Activated CD4-positive, alpha-beta T cell treated with anti-CD3 and anti-CD28 coated beads, Interleukin-10, Interleukin-2, amounts not matched to agents 100 ng/mL and 50 ng/mL, durations not matched to agents 16 hours and 8 hours (primary cell): ENCODE data around the gene GRAMD2A.

ENCODE experiments used
- DNase-seq: peaks from one replicate; pipeline ENCODE4 v3.0.0-alpha.2; 2020

The GRAMD2A gene

DNA sequence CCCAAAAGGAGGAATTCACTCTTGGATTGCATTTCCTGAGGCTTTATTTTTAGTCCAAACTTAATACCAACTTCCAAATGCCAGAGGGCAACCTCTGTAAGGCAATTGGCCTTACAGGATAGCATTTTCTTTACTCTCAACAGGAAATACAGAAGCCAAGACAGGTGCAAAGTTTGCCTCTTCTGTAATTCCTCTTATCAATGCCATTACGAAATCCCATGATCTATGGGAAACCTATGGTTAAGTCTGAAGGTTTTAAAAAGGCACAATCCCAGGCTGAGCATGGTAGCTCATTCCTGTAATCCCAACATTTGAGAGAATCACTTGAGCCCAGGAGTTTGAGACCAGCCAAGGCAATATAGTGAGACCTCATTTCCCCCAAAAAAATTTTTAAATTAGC lies 18.5 kb upstream of the GRAMD2A start:
- DNase-seq: no peak

DNA sequence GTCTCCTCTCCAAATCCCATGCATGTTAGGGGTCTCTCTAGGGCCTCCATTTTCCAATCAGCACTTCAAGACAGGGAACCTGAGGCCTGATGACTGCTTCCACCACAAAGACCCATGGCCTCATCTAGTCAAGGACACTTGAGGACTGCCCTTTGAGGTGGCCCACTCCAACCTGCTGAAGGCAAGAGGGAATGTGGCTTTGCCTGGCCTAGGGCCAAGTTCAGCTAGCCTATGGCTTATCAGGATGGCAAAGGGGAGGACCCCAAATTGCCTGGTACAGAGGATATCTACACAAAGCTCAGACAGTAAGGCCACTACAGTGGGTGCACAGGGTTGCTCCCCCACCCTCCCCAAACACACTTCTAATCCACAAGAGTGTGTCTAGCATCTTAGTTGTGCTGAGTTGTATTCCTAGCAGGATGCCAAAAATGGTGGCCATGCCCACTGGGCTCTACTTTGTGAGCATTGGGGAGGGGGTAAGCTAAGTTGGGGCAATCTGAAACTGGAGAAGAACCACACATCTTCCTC lies 10.0 kb upstream of the GRAMD2A start:
- DNase-seq: no peak

DNA sequence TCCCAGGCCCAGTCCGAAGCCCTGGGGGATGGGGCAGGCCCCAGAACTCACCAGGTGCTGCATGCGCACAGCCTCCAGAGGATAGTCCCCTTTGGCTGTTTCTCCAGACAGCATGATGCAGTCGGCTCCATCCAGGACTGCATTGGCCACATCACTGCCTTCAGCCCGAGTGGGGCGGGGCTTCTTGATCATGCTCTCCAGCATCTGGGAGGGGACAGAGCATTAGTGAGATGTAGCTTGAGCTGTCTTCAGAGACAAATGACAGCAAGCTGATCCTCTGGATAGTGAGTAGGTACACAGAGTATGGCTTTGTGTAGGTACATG lies 9.1 kb upstream of the GRAMD2A start:
- no peak for DNase-seq

DNA sequence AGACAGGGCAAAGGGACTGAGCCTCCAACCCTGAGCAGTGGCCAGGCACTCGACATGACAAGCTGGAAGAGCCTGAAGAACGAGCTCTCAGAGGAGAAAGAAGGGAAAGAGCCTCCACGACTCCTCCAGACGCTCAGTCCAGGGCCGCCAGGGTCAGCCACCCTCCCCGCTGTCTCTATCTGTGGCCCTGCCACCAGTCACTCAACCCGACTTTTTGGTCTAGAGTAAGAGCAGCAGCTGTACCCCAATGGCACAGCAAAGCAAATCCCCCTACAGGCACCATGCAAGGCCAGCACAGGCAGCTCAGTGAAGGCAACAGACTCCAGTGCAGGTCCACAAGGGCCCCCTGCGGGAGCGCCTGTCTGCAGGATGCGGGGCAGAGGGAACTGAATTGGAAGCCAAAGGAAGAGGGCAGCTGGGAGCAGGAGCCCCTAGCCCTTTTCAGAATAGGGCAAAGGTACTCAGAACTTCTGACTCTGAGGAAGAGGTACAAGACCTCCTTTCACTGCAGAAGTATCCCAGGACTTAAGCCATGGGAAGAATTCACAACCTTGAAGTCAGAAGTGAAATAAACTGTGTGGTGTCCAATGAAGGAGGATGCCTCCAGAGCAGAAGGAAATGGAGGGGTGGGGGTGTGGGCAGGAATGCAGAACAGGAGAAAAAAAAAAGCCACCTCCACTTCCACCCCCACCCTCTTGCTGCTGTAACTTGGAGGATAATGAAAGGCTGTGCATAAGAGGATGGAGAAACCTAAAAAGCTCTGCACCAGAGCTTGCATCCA lies 8.5 kb upstream of the GRAMD2A start:
- DNase-seq: no peak

DNA sequence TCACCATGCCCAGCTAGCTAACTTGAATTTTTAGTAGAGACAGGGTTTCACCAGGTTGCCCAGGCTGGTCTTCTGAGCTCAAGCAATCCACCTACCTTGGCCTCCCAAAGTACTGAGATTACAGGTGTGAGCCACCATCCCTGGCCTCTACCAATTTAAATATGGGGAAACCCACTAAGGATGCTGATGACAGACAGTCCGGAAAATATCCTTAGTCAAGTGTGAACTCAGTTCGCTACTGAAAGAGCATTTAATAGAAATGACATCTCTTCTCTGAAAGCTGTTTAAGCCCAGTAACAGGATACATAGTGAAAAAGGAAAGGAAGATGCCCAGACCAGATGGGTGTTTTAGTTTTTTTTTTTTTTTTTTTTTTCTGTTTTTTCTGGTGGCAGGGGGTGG lies 7.7 kb upstream of the GRAMD2A start:
- DNase-seq: no peak

DNA sequence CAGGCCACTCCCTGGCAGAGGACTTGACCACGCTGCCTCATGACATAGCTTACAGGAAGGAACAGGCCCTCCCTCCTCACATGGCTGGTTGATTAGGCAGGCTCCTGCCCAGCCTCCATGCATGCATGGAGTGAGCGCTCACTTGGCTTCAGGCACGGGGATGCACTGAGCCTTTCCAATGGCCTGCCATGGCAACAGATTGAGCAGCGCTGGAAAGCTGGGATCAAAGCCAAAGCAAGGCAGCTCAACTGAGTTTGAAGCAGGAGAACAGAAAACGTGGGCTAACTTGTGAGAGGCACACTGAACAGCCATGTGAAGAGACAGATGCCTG lies 5.9 kb upstream of the GRAMD2A start:
- no peak for DNase-seq

DNA sequence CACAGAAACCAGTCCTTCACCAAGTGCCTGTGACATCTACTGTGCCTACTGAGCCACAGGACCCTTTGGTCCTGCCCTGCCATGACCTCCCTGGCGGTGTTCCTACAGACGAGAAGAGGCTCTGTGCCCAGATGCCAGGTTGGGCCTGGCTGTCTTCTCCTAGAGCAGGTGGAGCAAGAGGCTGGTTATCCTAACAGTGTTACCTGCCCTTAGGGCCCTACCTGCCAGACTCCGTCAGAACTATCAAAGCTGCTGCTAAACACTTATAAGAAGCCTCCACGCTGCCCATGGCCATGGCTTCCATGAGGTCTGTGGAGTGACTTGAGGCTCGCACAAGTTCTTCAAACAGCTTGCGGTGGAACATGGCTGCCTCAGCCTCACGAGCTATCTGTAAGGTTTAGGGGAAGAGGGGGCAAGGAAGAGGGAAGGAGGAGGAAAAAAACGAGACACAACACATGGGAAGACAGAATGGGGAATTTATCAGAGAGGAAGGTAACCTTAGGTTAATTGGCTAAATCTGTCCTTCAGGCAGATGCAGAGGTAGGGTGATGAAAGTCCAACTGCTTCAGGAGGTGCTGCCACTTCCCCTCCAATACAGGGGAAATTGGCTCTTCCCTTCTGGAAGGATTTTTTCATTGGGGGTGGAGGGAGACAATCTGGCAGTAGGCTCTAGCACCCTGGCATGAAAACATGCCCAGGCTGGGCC lies 5.4 kb upstream of the GRAMD2A start:
- DNase-seq: no peak

DNA sequence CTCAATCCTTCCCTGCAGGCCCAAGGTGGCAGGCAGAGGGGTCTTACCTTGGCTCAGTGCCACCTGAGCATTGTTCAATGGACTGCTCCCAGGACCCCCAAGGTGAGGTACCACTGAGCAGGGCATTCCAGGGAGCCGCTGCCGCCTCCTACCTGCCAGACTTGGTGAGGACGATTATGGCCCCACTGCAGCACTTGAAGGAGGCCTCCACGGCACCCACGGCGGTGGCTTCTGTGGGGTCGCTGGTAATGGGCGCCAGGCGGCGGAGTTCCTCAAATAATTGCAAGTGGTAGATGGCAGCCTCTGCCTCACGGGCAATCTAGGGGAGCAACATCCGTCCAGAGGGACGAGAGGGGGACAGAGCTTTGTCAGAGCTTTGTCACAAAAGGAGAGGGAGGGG lies 4.7 kb upstream of the GRAMD2A start:
- DNase-seq: no peak

DNA sequence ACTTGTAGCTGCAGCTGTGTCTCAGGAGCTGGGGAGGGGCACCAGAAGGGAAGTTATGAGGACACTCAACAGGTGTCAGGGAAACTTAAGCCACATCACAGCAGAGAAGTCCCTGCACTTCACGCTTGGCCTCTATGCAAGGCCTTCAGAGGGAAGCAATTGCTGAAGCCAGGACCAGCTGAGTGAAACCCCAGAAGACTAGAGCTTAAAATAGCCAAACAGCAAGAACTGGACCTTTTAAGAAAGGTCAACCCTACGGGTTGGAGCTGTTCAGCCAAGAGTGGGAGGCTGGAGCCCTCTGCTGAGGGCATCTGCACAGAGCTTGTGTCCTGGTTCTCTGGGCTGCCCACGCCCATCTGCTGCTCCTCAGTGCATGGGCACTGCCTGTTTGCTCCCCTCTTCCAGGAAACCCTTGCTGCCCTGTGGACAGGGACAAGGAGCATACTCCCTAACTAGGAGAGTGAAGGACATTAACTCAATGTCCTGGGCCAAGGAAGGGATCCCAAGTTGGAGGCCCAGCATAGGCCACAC lies 3.9 kb upstream of the GRAMD2A start:
- DNase-seq: no peak

DNA sequence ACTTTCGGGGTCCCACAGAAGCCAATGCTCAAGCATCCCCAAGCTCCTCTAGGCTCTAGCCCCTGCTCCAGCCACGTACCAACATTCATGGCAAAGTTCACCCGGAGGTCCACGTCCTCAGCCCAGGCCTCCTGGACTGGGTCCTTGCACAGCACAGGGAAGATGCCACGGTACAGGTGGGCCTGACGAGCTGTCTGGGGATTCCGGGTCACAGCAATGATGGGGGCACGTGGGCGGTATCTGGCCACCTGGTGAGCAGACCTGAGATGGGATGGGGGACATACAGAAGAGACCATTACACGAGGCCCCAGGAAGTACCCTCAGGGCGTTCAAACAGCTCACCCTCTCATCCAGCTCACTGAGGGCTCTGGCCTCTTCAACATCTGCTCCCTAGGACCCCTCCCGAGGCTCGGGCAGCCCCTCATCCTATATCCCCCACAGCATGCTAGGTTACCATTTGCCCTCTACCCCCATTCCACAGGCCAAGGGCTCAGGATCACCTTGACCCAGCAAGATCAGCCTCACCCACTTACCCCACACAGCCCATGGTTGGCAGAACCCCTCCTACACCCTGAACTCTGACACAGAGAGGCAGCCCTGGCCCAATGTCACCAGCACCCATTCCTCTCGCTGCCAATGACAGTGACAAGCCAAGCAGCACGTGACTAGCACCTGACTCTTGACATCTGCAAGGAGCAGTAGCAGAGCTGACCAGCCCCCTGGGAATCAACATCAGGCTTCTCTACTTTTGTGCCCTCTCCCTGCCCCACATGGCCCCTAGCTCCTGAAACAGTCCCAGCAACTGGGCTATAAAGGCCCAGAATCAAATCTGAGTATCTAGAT lies 3.0 kb upstream of the GRAMD2A start:
- DNase-seq: no peak

DNA sequence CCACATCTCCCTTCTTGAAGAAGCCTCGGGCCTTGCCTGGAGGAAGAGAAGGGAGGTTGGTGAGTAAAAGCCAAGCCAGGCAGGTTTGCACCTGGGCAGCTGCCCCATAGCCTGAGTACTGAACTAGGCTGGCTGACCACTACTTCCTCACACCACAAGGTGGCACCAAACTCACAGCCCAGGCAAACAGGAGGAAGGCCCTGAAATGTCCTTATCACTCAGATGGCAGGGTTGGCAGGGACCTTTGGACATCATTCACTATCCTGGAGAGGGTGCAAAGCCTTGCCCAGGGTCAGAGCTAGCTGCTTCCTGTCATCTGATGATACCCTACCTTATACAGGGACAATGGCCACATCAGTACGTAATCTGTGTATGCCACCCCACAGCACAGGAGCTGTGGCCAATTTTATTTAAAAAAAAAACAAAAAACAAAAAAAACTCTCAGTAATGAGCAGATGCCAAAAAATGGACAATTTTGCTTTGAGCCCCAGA lies 2.2 kb upstream of the GRAMD2A start:
- peak; percentile 77 for DNase-seq

DNA sequence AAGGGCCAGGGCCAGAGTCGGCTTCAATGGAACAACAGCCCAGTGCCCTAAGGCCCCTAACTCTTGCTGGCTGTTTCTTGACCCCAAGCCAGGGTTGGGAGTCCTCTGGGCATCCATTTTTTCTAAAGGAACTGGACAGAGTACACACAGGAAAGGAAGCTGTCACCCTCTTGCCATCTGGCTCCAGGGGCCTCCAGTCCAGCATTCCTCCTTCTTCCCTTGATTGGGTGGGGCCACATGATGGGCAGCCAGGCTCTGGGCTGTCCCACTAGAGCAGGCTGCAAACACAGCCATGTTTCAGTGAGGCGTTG lies 1.6 kb upstream of the GRAMD2A start:
- no peak for DNase-seq

DNA sequence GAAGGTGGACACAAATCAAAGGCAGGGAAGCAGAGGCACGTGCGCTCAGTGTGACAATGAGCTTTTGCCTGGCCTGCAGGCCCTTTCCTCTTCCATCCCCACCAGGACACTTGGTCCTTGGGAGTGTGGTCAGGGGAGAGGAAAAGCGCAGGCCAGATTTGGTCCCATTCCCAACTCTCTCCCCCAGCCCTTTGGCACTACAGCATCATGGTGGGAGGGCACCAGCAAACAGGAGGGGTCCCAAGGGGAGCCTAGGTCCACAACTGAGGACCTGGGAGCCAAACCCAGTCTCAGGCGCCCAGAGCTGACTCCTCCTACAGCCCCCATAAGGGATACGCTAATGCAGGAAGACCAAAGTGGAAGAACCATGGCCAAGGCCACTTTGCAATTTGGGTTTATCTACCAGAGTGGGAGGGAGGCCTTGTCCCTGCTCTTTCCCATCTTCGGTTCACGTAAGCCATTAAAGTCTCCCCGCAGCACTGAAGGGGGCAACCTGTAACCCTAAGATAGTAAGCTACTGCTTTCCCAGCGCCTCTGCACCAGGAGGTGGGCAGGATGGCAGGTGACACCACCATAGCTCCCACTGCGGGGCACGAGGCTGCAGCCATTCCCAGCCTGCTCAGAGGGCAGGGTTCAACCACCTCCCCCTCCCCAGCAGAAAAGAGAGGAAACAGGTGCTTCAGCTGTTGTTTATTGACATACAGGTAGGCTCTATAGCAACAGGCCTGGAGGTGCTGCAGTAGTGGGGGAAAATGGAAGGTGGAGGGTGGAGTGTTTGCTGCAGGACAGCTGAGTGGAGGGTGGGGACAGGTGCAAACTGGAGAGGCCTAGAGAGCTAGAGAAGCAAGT lies 993 bp upstream of the GRAMD2A start:
- no peak for DNase-seq

DNA sequence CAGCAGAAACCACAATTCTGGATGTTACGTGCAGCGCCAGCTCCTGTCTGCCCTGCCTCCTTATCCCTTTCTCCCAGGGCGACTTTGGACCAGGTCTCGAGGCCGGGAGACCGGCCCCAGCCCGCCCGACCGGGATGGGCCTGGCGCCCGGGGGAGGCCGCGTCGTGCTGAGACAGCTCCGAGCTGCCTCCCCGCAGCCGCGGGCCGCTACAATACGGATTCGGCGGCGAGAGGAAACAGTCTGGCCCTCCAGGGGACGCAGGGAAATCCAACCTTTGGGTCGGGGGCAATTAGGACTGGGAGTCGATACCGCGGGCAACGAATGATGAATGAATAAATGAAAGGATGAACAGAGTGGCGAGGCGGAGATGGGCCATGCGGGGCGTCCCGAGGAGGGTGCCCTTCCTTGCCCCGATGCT lies 537 bp downstream of the GRAMD2A start:
- no peak for DNase-seq

DNA sequence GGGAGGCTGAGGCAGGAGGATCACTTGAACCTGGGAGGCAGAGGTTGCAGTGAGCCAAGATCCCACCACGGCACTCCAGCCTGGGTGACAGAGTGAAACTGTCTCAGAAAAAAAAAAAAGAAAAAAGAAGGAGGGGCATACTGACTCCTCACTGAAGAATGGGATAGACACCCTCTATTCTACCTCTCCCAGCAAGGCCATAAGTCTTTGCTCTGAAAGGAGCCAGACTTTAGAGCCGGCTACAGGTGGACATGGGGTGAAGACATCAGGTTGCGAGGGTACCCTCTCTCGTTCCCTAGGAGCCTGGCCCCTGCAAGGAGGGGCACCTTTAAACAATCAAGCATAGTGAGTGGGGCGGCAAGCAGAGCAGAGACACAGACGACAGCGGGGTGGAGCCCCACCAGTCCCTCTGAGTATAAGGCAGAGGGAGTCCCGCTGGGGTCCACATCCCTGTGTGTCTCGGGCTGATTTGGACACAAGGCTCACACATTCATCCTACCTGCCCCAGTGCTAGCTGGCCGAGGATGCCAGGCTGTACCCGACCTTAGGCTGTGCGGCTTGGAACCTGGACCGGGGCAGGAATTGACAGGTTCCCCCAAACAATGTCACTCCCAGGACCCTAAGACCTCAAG lies 1.1 kb downstream of the GRAMD2A start:
- no peak for DNase-seq

DNA sequence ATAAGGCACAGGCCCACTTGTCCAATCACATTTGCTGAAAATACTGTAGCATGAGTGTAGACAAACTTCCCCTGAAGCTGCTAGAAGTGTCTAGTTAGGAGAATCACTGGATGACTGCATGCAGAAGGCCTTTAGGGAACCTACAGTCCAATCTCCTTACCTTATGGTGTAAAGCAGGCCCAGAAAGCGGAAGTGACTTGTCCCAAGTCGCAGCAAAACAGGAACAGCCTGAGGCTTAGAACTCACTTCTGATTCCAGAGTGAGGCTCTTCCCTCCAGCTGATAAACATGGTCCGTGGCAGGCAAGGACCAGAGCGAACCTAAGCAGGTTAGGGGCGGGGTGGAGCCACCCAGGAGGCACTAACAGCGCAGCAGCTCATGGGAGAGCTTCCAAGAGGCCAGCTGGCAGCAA lies 2.5 kb downstream of the GRAMD2A start:
- DNase-seq: no peak

DNA sequence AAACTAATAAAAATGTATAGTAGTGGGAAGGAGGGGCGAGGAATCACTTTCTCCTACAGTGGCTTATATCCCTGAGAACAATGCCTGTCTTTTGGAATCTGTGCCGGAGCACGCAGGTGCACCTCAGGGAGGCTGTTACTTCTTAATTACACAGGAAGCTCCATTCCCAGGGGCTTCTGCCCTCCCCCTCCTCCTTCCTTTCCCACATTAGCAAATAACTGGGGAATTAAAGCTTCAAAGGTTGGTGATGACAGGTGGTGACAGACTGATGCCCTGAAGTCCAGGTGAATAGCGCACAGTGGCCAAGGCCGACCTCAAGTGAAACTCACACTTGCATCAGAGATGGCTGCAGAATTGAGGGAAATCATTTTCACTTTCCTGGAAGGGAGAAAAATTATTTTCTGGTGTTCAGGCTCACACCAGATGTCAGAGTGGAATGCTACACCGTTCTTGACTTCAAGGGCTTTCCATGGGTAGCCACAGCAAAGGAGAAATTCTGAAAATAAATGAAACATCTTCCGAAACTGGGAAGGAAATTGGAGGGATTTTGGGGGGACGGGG lies 3.7 kb downstream of the GRAMD2A start:
- DNase-seq: no peak

DNA sequence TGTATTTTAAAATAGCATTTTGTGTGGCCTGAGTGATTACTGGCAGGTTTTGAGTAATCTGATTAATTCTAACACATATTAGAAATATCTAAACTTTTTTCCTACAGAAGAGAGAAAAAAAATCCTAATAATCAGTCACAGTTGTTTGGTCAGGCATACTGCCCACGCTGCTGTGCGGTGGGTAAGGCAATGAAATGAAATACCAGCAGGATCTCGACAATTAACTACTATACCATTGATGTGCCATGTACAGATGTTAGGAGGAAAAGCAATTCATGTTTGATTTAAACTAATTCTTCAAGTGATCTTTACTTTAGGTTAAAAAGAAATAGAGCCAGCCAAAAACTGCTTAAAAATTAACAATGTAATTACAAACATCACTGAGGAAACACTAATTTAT lies 5.2 kb downstream of the GRAMD2A start:
- DNase-seq: no peak

DNA sequence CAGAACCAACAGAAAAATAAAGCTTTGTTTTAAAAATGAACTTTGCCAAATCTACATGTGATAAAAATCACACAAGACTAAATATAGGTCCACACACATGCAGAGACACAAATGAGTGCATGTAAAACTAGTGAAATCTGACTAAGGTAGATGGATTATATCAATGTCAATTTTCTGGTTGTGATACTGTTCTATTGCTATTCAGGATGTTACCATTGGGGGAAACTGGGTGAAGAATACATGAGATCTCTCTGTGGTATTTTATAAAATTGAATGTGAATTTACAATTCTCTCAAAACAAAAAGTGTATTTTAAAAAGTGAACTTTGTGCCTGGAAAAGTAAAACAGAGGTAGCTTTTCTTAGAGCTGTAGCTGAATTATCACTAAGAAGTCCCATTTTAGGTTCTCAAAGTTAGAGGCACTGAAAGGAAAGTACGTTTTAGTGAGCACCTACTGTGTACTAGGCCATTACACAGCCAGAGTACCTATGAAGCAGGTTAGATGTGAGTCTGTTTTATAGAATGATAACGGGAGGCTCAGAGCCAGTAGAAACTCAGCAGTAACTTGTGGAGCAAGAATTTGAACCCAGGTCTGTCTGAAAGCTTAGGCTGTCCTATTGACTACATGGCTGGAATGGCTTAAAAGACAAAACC lies 8.2 kb downstream of the GRAMD2A start:
- DNase-seq: no peak

DNA sequence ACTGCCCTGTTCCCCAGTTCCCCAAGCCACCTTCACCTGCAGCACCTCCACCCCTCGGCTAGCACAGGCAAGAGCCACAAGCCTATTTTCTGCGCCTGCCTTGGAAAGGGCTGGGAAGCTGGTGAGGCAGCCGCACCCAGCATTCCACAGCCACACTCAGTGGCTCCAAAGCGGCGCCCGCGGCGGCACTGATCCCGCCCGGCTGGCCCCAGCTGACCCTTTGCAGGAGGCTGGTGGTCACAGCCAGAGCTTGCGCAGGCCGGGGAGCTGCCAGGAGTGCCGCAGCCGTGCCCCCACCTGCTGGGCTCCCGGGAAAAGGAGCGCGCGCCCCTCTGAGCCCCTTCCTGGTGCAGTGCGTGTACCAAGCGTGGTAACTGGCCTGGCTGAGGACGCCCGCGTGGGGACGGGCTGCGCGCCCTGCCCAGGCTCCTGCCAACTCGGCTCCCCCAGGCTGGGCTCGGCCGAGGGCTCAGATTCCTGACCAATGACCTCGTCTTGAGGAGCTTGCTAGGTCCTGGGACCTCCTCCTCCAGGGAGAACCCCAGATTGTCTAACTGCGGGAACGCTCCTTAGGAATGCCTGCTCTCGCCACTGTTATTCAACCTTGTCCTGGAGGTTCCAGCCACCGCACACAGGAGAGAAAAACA lies 13.3 kb downstream of the GRAMD2A start:
- DNase-seq: no peak

DNA sequence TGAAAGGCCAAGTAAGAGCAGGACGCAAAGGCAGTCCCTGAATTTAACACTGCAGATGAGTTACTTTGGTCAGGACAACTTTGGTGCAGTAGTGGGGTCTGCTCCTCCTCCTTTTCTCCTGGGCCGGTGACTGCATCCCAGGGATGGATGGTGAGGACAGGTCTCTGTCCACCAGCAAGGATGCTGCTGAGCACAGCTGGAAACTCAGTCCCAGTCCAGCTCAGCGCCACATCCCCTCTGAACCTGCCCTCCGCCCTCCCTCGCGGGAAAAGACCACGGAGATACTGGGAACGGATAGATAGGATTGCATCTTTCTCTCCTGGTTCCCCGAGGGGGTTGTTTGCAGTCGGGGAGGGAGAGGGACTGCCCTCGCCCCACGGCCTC lies 13.8 kb downstream of the GRAMD2A start:
- no peak for DNase-seq
